K562 (cell line): ENCODE results near the gene PRKAA1. TPM values are rescaled to one million over a fixed set of nuclear protein-coding genes. Genes with fewer than 3 reads are reported as not detected.
A peak's percentile ranks its signal among the peaks of the same experiment; 100 is the strongest.

Experiments
- ASH1L ChIP-seq: fragments of 450-650 bp; IDR thresholded peaks from 2 replicates; pipeline ENCODE4 v1.6.1; 2018; ENCODE audit warnings: borderline replicate concordance, mild to moderate bottlenecking, low read depth; ENCODE audit not compliant: partially characterized antibody
- CHD2 ChIP-seq: IDR thresholded peaks from 2 replicates; pipeline ENCODE4 v1.6.1; 2011; ENCODE audit warnings: low read depth, low read length
- DIDO1 ChIP-seq: fragments of 450-650 bp; IDR thresholded peaks from 2 replicates; pipeline ENCODE4 v1.6.1; 2016; ENCODE audit warnings: low read depth, missing biosample characterization, missing genetic modification characterization
- IRF9 ChIP-seq: fragments of 450-650 bp; IDR thresholded peaks from 2 replicates; pipeline ENCODE4 v1.6.1; 2016; ENCODE audit warnings: missing biosample characterization, missing genetic modification characterization
- KDM2B ChIP-seq: fragments of 250-450 bp; sonication (Bioruptor Pico); IDR thresholded peaks from 2 replicates; pipeline ENCODE4 v1.8.0; 2021; ENCODE audit warnings: mild to moderate bottlenecking, moderate library complexity
- MBD2 ChIP-seq: sonication (generic); IDR thresholded peaks from 2 replicates; pipeline ENCODE4 v1.6.1; 2016; ENCODE audit warnings: low read depth, borderline replicate concordance
- MIER1 ChIP-seq: fragments of 450-650 bp; IDR thresholded peaks from 2 replicates; pipeline ENCODE4 v1.6.1; 2016; ENCODE audit warnings: antibody characterized with exemption, mild to moderate bottlenecking, low read depth
- NFE2L1 ChIP-seq: fragments of 450-650 bp; IDR thresholded peaks from 2 replicates; pipeline ENCODE4 v1.6.1; 2016; ENCODE audit warnings: missing genetic modification characterization, low read depth, mild to moderate bottlenecking, missing compliant biosample characterization, moderate library complexity, borderline replicate concordance
- PHF20 ChIP-seq: fragments of 450-650 bp; IDR thresholded peaks from 2 replicates; pipeline ENCODE4 v1.6.1; 2018; ENCODE audit not compliant: partially characterized antibody
- PML ChIP-seq: IDR thresholded peaks from 2 replicates; pipeline ENCODE4 v1.6.1; 2012; ENCODE audit warnings: low read length, inconsistent platforms
- PTBP1 ChIP-seq: fragments of 200-400 bp; formaldehyde crosslinking; IDR thresholded peaks from 2 replicates; pipeline ENCODE4 v1.6.1; 2017; ENCODE audit warnings: low read depth, low read length
- RFX5 ChIP-seq: IDR thresholded peaks from 2 replicates; pipeline ENCODE4 v1.6.1; 2011; ENCODE audit warnings: low read depth, mild to moderate bottlenecking, improper control_type of control experiment, low read length
- SRSF3 ChIP-seq: fragments of 200-400 bp; formaldehyde crosslinking; IDR thresholded peaks from 2 replicates; pipeline ENCODE4 v1.6.1; 2016; ENCODE audit warnings: mild to moderate bottlenecking, low read length, moderate library complexity; ENCODE audit not compliant: insufficient read depth
- TGIF2 ChIP-seq: sonication (generic); formaldehyde crosslinking; IDR thresholded peaks from 2 replicates; pipeline ENCODE4 v1.8.1; 2022; ENCODE audit warnings: mild to moderate bottlenecking, missing genetic modification reagents, moderate library complexity
- ZC3H4 ChIP-seq: sonication (generic); formaldehyde crosslinking; IDR thresholded peaks from 2 replicates; pipeline ENCODE4 v1.9.0; 2021; ENCODE audit warnings: missing genetic modification reagents, borderline replicate concordance
- ZNF217 ChIP-seq: sonication (generic); formaldehyde crosslinking; IDR thresholded peaks from 2 replicates; pipeline ENCODE4 v1.8.0; 2022; ENCODE audit warnings: mild to moderate bottlenecking, missing genetic modification reagents
- ZNF3 ChIP-seq: fragments of 250-450 bp; sonication (Bioruptor Pico); IDR thresholded peaks from 2 replicates; pipeline ENCODE4 v1.5.0; 2021; ENCODE audit warnings: mild to moderate bottlenecking, moderate library complexity
- ZNF316 ChIP-seq: fragments of 450-650 bp; IDR thresholded peaks from 2 replicates; pipeline ENCODE4 v1.6.1; 2016
- ZNF324 ChIP-seq: fragments of 250-450 bp; sonication (Bioruptor Pico); IDR thresholded peaks from 2 replicates; pipeline ENCODE4 v1.4.0; 2020; ENCODE audit warnings: mild to moderate bottlenecking
- ZNF695 ChIP-seq: fragments of 450-650 bp; formaldehyde crosslinking; IDR thresholded peaks from 2 replicates; pipeline ENCODE4 v1.4.0; 2020; ENCODE audit warnings: mild to moderate bottlenecking, moderate library complexity
- ZNF830 ChIP-seq: fragments of 250-450 bp; sonication (Bioruptor Pico); IDR thresholded peaks from 2 replicates; pipeline ENCODE4 v1.5.0; 2021; ENCODE audit warnings: mild to moderate bottlenecking
- ZZZ3 ChIP-seq: fragments of 450-650 bp; IDR thresholded peaks from 2 replicates; pipeline ENCODE4 v1.6.1; 2016; ENCODE audit warnings: antibody characterized with exemption, mild to moderate bottlenecking, moderate library complexity
- polyA plus RNA-seq, 8 experiments: library from polyadenylated mRNA; depleted of rRNA in 4 of 8; stranded (reverse) in 5 of 8; unstranded in 3 of 8; fragments of >200 nt; fragmentation: Nextera tagmentation in 2 of 8; fragmentation: Illumina TruSeq in 1 of 8; extraction: Ambion mirVana in 2 of 8; extraction: Trizol in 1 of 8; gene quantifications; 2 replicates each; pipeline versions ENCODE4 v1.2.1 to v1.2.3, GENCODE V29; 2011 to 2014; ENCODE audit warnings: inconsistent platforms in 1 of 8, missing spikeins in 1 of 8
- total RNA-seq, 7 experiments: library from RNA; depleted of rRNA in 6 of 7; stranded (reverse); fragments of >200 nt in 6 of 7; fragmentation: Illumina TruSeq in 2 of 7; extraction: Trizol in 2 of 7; gene quantifications; 2 replicates each; pipeline versions ENCODE4 v1.2.1 to v1.2.3, GENCODE V29; 2011 to 2021; ENCODE audit warnings: low replicate concordance in 1 of 7

PRKAA1 gene
- total and polyA plus RNA-seq, 9 of the 15 experiments (the other 6 are each of a cell fraction or from before 2014, with no cell fraction given) = 24.5 to 84.0 (median 51.4) TPM

DNA sequence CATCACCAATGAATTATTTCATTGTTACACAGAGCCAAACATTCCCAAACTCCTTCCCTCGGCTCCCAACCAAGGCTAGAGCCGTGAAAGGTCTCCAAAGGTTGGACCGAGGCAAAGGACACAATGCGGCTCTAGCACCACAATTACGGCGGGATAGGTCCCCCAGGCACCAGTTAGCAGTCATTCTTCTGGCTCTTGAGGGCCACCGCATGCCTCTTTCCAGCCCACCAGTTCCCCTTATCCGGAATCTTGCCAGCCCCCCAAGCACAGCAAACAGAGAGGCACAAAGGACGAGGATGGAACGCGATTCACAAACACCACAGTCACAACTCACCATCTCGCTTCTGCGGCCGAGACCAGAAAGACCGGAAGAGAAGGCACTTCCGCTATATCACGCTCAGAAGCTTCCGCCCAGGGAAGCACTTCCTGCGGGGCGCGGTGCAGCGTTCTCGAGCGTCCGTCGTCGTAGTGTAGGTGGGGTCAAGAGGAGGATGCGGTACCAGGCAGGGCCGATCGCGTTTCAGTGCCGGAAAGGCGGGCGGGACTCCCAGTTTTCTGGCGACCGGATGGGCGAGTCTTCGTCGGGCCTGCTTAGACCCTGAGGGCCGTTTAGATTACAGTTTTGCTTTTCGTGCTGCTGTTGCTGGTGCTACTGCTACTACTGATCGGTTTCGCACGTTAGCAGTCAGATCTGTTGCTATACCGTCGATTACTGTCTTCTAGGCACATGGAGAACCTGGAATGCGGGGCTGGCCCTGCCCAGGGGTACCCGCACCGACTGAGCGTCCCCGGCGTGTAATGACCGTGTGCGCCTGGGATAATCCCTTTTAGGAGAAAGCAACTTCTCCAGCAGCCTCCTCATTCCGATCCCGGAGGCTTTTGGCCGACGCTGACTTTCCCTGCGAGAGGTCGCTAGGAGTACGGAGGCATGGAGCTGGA lies 36.9 kb upstream of the PRKAA1 start, which contains the start of gene RPL37 (continued):
- TF ChIP-seq KDM2B (CRISPR knock-in tag) (no peak), ASH1L (peak; percentile 87), ZC3H4 (CRISPR knock-in tag) (no peak), ZNF217 (no peak), ZNF316 (peak; percentile 43), ZNF830 (CRISPR knock-in tag) (peak; percentile 67; the same call in 1 of the 2 replicates), SRSF3 (no peak), MBD2 (peak; percentile 84), DIDO1 (peak; percentile 96), ZNF695 (no peak; the same call in 1 of the 2 replicates), TGIF2 (CRISPR knock-in tag) (no peak; the same call in 1 of the 2 replicates), ZNF3 (CRISPR knock-in tag) (peak; percentile 27; the same call in 1 of the 2 replicates), ZNF324 (0 out of 2 replicates have a peak, but pooled peaks have one; percentile 27), ZZZ3 (peak; percentile 99), IRF9 (no peak), RFX5 (no peak), CHD2 (peak; percentile 39; the same call in 1 of the 2 replicates), MIER1 (peak; percentile 6; the same call in 1 of the 2 replicates), NFE2L1 (tag) (no peak), PTBP1 (0 out of 2 replicates have a peak, but pooled peaks have one; percentile 23), PHF20 (peak; percentile 99), PML (peak; percentile 97)
